ENCODE measurements around the gene LSS.
"Not testable (repeated sequence)": the region's sequence is repeated elsewhere in the genome, so short reads cannot be mapped to it uniquely, and the experiment has no call there.

Gene LSS

GRCh38 chr21:46151261-46151988 is 77.1 kb downstream of the LSS start:
- DNase-seq = no peak

DNA sequence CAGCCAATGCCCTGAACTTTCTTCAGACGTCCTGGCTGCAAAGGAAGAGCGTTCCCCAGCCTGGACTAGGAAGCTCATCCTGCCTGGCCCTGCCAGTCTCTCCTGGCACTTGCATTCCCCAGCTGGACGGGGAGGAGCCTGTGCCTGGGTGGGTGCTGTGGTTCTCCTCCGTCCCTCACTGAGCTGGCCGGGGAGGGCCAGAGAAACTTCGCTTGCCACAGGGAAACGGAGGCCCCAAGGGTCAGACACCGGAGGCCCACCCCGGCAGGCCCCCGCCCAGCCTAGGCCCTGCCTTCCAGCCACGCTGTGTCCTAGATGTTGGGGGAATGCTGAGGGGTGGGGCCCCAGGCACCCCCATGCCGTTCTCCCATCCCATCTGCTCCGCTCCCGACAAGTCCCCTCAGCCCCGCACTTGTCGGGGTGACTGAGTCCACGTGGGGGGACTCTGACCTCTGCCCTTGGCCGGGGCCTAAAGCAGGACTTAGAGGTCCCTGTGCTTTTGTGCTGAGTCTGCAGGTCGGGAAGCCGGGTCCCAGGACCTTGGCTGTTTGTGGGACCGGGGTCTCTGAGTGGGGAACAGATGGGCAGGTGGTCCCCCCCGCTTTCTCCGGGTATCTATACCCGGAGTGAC is 78.0 kb downstream of the LSS start:
- DNase-seq = peak in 1 of 2 experiments; percentile 18

DNA sequence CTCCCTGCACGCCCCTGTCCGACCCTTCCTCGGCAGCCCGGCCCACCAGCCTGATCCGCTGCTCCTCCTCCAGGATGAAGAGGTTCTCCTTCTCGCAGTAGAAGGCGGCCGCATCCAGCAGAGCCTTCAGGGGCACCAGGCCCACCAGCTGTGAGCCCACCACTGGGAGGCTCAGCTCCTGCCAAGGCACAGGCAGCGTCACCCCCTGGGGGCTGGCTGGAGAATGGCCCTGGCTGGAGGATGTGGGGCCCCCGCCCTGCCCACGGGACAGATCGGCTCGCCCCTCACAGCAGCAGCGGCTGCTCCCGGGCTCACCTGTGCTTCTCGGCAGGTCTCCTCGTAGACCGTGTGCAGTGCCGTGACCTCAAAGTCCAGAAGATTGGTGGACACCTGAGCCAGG is 78.5 kb downstream of the LSS start:
- no peak for DNase-seq

DNA sequence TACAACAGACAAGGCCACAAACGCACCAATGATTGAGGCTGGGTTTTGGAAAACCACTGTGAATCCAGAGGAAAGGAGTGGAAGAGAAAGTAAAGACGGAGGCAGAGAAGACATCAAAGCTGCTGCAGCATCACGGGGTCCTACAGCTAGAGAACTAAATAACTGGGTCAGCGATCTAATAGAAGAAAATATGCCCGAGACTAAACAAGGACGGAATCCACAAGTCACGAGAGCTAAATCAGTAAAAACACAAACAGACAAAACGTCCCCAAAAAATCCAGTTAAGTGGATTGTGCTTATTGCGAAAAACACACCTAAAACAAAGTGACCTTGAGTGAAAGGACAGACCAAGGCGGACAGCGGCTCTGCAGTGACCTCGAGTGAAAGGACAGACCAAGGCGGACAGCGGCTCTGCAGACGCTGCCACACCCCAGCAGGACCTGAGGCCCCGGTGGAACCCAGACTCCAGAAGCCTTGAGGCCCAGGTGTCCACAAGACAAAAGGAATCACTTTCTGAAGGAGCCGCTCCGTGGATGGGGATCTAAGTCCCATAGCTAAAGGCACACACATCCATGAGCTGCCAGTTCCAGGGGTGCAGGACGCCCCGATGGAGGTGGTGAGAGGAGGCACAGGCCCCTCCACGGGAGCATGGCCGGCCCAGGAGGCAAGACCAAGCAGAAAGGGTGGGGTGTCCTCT is 79.2 kb downstream of the LSS start:
- DNase-seq = no peak

DNA sequence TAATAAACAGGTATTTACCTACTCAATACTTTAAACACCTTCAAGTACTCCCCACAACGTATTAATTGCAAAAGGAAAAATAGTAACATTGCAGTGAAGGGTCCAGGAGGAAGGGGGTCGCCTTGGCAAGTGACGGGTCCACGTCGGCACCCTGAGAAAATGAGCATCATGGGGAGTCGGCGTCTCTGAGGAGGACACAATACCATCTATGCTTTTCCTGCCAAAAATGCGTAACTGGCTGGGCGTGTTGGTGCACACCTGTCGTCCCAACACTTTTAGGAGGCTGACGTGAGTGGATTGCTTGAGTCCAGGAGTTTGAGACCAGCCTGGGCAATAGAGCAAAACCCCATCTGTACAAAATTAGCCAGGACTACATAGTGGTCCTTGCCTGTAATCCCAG is 80.5 kb downstream of the LSS start:
- no peak for DNase-seq

DNA sequence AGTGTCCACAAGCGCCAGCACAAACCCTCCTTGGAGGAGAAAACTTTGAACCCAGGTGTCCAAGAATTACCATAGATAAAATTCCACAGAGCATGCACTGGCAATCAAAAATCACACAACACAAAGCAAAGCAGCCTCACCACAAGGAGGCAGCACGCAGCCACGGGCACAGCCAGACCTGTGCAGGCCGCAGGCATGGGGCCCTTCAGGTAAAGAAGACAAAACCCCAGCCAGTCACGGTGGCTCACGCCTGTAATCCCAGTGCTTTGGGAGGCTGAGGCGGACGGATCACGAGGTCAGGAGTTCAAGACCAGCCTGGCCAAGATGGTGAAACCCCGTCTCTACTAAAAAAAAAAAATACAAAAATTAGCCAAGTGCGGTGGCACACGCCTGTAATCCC is 81.1 kb downstream of the LSS start:
- DNase-seq = peak in 1 of 2 experiments; percentile 48

DNA sequence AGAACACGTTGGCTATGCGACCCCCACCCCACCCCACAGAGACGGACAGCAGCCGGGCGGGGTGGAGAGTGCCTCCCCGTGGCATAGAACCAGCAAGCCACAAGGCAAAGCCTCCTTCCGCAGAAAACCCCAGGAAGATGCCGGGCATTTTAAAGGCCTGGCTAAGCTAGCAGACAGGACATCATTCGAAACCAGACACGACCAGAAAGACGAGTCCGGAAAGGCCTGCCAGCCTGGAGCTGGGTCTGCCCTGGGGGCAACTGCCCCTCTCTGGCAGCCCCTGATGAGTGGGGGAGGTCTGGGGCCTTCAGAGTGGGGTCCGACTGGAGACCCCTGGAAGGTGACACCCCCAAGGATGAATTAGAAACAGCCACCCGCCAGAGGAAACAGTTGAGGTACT is 81.7 kb downstream of the LSS start:
- DNase-seq = no peak

DNA sequence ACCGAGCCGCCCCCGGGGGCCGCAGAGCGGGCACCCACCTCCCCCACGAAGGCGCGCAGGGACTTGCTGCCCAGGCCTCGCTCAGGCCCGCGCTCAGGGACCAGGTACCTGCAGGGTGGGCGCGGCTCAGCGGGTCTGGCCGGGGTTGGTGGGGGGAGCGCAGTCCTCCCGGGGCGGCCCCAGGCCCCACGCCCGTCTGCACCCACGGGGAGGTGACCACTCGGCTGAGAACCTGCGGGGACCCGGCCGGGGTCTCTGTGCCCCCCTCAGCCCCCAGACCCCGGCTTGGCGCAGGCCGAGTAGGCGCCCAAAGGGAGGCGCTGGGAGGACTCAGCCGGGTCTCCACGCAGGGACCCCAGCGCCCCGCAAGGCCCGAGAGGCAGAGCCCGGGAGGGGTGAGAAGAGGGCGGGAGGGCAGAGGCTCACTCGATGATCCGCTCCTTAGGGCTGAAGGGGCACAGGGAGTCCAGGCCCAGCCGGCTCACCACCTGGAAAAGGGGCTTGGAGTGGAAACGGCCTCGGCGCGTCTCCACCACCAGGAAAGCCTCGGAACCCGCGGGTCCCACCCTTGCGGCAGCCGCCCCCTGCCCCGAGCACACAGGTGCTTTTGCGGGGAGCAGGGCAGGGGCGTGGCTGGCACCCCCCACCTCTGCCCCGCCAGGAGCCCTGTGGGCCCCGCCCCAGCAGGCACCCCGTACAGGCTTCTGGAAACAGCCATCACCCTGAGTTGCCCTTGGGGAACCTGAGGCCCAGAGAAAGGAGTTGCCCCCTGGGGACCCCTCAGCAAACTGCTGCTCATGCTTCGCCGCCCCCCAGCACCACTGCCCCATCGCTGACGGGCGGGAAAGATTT is 82.5 kb downstream of the LSS start:
- no peak for DNase-seq

DNA sequence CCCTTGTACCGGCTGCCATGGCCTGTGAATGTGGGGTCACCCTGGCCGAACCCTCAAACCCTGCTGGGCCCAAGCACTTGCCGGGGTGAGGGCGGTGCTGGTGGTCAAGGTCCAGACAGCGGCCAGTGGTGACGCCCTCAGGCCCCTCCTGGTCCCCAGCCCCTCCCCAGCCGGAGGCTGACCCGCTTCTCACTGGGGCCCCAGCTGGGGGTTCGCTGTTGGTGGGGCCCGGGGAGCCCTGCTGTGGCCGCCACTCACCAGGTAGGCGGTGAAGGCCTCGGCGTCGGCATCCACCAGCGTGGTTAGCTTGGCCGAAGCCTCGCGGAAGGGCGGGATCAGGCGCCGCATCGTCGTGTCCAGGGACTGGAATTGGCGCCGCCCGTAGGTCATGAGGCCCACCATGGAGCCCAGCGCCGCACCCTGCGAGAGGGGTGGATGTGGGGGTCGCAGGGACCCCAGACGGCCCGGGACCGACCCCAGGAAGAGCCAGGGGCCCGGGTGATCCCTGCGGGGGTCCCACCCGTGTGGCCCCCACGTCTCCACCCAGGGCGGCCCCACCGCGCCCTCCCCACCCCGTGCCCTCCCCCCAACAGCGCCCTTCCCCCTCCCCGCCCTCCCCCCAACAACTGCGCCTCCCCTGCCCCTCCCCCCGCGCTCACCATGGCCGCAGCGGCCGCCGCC is 83.3 kb downstream of the LSS start:
- DNase-seq = no peak

DNA sequence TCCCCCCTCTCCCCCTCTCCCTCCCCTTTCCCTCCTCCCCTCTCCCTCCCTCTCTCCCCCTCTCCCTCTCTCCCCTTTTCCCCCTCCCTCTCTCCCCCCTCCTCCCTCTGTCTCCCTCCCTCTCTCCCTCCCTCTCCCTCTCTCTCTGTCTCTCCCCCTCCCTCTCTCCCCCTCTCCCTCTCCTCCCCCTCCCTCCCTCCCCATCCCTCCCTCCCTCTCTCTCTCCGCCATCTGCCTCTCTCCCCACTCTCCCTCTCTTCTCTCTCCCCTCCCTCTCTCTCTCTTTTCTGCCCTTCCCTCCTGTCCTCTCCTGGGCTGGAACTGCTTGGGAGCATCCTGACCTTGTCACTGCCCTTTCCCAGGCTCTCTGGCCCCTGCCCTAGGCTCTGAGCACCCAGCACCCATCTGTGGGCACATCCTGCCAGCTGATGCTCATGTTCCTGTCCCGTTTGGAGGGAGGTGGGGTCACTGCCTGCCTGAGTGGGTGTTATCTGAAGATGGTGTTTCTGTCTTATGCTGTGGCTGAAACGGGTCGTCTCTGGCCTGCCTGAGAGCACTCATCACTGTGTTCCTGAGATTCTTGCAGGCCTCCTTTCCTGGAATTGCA is 84.0 kb downstream of the LSS start:
- DNase-seq = no peak

DNA sequence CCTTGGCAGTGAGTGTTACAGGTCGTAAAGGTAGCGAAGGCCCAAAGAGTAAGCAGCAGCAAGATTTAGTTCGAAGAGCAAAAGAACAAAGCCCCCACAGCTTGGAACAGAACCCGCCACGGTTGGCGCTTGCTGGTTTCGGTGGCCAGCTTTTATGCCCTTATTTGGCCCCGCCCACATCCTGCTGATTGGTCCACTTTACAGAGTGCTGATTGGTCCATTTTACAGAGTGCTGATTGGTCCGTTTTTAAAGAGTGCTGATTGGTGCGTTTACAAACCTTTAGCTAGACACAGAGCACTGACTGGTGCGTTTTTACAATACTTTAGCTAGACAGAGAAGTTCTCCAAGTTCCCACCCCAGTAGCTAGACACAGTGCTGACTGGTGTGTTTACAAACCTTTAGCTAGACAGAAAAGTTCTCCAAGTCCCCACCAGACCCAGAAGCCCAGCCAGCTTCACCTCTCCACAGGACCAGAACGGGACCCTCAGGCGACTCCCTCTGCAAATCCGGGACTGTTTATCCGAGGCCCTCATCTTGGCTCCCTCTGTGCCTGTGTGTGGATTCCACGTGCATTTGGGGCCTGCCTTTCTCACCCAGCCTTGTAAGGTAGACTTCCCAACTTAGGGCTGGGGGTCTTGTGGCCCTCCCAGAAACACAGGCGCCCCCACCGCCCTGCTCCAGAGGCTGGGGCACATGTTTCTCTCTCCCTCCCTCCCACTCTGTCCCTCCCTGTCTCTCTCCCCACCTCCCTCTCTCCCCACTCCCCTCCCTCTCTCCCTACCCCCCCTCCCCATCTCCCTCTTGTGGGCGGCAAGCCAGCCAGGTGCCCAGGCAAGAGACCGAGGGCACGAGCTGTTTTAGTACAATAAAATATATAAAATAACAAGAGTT is 85.7 kb downstream of the LSS start:
- DNase-seq = no peak

GRCh38 chr21:46141767-46142581 is 86.6 kb downstream of the LSS start:
- DNase-seq = no peak

DNA sequence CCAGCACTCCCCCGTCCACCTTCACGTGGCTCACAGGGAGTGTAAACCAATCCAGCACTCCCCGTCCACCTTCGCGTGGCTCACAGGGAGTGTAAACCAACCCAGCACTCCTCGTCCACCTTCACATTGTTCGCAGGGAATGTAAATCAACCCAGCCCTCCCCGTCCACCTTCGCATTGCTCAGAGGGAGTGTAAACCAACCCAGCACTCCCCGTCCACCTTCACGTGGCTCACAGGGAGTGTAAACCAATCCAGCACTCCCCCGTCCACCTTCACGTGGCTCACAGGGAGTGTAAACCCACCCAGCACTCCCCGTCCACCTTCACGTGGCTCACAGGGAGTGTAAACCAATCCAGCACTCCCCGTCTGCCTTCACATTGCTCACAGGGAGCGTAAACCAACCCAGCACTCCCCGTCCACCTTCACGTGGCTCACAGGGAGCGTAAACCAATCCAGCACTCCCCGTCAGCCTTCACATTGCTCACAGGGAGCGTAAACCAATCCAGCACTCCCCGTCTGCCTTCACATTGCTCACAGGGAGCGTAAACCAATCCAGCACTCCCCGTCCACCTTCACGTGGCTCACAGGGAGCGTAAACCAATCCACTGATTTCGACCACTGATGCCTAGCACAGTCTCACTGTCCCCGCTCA is 88.1 kb downstream of the LSS start:
- DNase-seq = not testable (repeated sequence)

DNA sequence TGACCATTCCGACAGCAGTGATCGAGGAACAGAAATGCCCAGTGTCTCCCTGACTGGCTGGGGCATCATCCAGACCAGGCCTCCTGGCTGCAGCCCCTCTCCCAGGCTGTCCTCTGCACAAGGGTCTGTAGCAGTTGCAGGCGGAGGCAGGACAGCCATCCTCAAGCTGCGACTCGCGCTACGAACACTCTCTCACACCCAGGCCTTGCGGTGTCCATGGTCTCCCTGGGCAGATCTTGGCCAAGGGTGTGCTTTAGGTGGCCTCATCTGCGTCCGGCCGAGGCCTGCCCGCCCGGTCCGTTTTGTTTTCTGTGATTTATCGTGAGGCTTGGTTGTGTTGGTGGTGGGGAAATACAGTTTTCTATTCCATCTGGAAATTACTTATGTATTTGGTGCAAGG is 88.9 kb downstream of the LSS start:
- no peak for DNase-seq

DNA sequence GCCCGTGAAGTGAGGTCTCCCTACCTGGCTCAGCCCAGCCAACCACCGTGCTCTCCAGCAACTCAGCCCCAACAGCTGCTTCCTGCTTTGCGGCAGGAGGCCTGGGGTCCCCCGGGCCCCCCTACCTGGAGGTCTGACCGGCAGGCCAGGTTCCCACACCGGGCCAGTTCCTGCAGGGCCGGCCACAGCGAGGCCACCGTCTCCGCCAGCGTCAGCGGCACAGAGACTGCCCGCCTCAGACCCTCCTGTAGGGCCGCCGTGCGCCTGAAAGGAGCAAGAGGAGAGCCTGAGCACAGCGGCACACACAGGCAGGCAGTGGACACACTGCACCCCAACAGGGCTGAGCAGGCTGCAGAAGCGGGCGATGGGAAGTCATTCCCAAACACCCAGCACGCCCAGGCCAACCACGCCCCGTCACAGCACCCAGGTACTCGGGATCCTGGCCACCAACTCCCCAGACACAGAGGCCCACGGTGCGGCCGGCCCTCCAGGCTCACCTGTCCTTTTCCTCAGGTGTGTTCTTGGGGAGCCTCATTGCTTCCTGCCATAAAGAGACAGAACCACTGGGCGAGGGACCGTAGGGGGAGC is 90.1 kb downstream of the LSS start:
- DNase-seq = no peak

Measured in NCI-H446 (cell line).